ENCODE results near the gene GLYR1. TPM values are rescaled to one million over a fixed set of nuclear protein-coding genes. Genes with fewer than 3 reads are reported as not detected.
A peak's percentile ranks its signal among the peaks of the same experiment; 100 is the strongest.

GLYR1 gene
- total and polyA plus RNA-seq, 9 of the 15 experiments (the other 6 are each of a cell fraction or from before 2014, with no cell fraction given): 6.7 to 99.2 (median 60.2) TPM

DNA sequence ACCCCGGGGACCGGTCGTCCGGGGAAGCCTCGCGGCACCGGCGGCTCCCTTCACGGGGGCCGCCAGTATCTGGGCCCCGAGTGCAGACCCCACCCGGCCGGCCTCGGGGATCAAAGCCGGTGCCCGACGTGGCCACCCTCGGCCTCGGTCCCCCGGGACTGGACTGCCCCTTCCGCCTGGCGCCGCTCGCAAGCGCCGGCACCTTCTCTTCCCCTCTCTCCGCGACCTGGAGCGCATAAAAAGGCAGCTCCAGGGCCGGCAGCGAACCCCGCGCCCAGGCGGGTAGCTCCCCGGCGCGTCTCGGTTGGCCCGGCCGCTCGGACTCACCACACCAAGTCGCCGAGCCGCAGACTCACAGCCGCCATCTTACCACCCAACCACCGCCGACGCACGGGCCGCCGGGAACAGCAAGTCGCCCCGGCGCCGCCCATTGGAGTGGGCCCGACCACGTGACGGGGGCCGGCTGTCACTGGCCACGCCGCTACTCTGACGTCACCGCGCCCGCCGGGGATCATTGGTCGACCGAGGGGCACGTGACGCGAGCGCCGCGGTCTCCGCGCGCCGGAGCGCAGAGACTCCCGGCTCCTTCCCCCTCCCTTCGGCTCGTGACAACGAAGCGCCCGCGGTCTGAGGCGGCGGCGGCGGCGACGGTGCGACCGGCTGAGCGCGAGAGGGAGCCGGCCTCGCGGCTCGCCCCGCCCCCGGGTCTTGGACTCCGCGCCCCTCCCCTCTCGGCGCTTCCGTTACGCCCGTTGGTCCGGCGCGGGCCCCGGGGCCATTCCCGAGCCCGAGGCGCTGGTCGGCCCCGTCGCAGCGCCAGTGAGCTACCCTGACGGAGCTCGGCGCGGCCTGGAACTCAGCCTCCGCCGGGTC is at the start of gene GLYR1, which contains the start of gene UBN1 (continued):
- TF ChIP-seq GMEB1 (CRISPR knock-in tag; IDR thresholded peaks at IDR 0.05): peak; percentile 92
- TF ChIP-seq, protein P1, sequence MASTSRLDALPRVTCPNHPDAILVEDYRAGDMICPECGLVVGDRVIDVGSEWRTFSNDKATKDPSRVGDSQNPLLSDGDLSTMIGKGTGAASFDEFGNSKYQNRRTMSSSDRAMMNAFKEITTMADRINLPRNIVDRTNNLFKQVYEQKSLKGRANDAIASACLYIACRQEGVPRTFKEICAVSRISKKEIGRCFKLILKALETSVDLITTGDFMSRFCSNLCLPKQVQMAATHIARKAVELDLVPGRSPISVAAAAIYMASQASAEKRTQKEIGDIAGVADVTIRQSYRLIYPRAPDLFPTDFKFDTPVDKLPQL (IDR thresholded peaks at IDR 0.05; ENCODE audit: extremely low read depth, insufficient read length): no peak
- TF ChIP-seq ZNF124 (CRISPR knock-in tag; IDR thresholded peaks at IDR 0.05): no peak
- TF ChIP-seq, protein P2, sequence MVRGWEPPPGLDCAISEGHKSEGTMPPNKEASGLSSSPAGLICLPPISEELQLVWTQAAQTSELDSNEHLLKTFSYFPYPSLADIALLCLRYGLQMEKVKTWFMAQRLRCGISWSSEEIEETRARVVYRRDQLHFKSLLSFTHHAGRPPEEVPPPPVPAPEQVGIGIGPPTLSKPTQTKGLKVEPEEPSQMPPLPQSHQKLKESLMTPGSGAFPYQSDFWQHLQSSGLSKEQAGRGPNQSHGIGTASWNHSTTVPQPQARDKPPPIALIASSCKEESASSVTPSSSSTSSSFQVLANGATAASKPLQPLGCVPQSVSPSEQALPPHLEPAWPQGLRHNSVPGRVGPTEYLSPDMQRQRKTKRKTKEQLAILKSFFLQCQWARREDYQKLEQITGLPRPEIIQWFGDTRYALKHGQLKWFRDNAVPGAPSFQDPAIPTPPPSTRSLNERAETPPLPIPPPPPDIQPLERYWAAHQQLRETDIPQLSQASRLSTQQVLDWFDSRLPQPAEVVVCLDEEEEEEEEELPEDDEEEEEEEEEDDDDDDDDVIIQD (CRISPR knock-in tag; IDR thresholded peaks at IDR 0.05): no peak
- TF ChIP-seq SIX5 (IDR thresholded peaks at IDR 0.05; ENCODE audit: borderline replicate concordance in 1 of 2, insufficient read depth in 1 of 2, low read depth in 1 of 2, low read length in 2 of 2): no peak
- TF ChIP-seq ZNF184 (CRISPR knock-in tag; IDR thresholded peaks at IDR 0.05): no peak
- TF ChIP-seq HBP1 (CRISPR knock-in tag; IDR thresholded peaks at IDR 0.05): 0 out of 2 replicates have a peak, but pooled peaks have one; percentile 24
- 0 out of 2 replicates have a peak, but pooled peaks have one; percentile 34 for TF ChIP-seq OTX1 (CRISPR knock-in tag; IDR thresholded peaks at IDR 0.05)
- TF ChIP-seq CBFA2T3 (IDR thresholded peaks at IDR 0.05): no peak; the same call in 1 of the 2 replicates
- no peak for TF ChIP-seq ZFP36 (IDR thresholded peaks at IDR 0.05; ENCODE audit: low read depth, low read length, partially characterized antibody)
- peak; percentile 78 for TF ChIP-seq AFF4 (CRISPR knock-in tag; IDR thresholded peaks at IDR 0.05)
- no peak for TF ChIP-seq KLF6 (CRISPR knock-in tag; IDR thresholded peaks at IDR 0.05; ENCODE audit: borderline replicate concordance)
- TF ChIP-seq ZNF311 (CRISPR knock-in tag; IDR thresholded peaks at IDR 0.05): no peak
- TF ChIP-seq ZNF780A (CRISPR knock-in tag; IDR thresholded peaks at IDR 0.05): no peak
- TF ChIP-seq, protein P3, sequence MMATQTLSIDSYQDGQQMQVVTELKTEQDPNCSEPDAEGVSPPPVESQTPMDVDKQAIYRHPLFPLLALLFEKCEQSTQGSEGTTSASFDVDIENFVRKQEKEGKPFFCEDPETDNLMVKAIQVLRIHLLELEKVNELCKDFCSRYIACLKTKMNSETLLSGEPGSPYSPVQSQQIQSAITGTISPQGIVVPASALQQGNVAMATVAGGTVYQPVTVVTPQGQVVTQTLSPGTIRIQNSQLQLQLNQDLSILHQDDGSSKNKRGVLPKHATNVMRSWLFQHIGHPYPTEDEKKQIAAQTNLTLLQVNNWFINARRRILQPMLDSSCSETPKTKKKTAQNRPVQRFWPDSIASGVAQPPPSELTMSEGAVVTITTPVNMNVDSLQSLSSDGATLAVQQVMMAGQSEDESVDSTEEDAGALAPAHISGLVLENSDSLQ (IDR thresholded peaks at IDR 0.05): peak; percentile 73
- TF ChIP-seq RAD21 (CRISPR knock-in tag; conservative IDR thresholded peaks at IDR 0.05 in 1 of 2, IDR thresholded peaks at IDR 0.05 in 1 of 2): no peak

Data from K562 (cell line).